GM12878 (cell line): Measurements from ENCODE around the gene FGD5.

ENCODE experiments used
- CTCF ChIP-seq, 3 experiments: IDR thresholded peaks in 2 of 3; conservative IDR thresholded peaks in 1 of 3; 2 replicates each; pipeline ENCODE4 v1.5.1; 2011; ENCODE audit warnings: low read depth in 3 of 3, low read length in 3 of 3, mild to moderate bottlenecking in 3 of 3, control low read depth in 2 of 3, moderate library complexity in 2 of 3, inconsistent platforms in 1 of 3, mixed read lengths in 1 of 3; ENCODE audit not compliant: control insufficient read depth in 2 of 3, insufficient read depth in 1 of 3; ENCODE audit errors: extremely low read depth in 1 of 3
- ETV6 ChIP-seq, 2 experiments: fragments of 450-650 bp in 1 of 2; IDR thresholded peaks in 1 of 2; conservative IDR thresholded peaks in 1 of 2; 2 replicates each; pipeline ENCODE4 v1.6.1; 2014; ENCODE audit warnings: antibody characterized with exemption in 1 of 2, borderline replicate concordance in 1 of 2, low read depth in 1 of 2, mild to moderate bottlenecking in 1 of 2, moderate library complexity in 1 of 2
- EZH2 ChIP-seq: IDR thresholded peaks from 2 replicates; pipeline ENCODE4 v1.6.1; 2012; ENCODE audit warnings: low read depth, mild to moderate bottlenecking, control low read depth, inconsistent platforms, low read length, borderline replicate concordance; ENCODE audit not compliant: control insufficient read depth
- FOS ChIP-seq: IDR thresholded peaks from 3 replicates; pipeline ENCODE4 v1.6.1; 2011; ENCODE audit warnings: borderline replicate concordance; ENCODE audit not compliant: insufficient read length; ENCODE audit errors: extremely low read depth
- MAX ChIP-seq: IDR thresholded peaks from 2 replicates; pipeline ENCODE4 v1.6.1; 2012; ENCODE audit warnings: low read depth, low read length, improper control_type of control experiment
- MYC ChIP-seq: IDR thresholded peaks from 2 replicates; pipeline ENCODE4 v1.6.1; 2011; ENCODE audit warnings: mild to moderate bottlenecking, low read length, moderate library complexity, inconsistent platforms; ENCODE audit not compliant: insufficient read depth, insufficient replicate concordance, insufficient read length, severe bottlenecking
- POLR2A ChIP-seq: IDR thresholded peaks from 2 replicates; pipeline ENCODE4 v1.6.1; 2011; ENCODE audit warnings: low read depth, mild to moderate bottlenecking, low read length
- RBBP5 ChIP-seq: fragments of 200-600 bp; sonication (generic); conservative IDR thresholded peaks from 2 replicates; pipeline ENCODE4 v1.6.1; 2016
- STAT1 ChIP-seq: fragments of 450-650 bp; conservative IDR thresholded peaks from 2 replicates; pipeline ENCODE4 v1.6.1; 2014; ENCODE audit warnings: antibody characterized with exemption, mild to moderate bottlenecking
- TARDBP ChIP-seq: IDR thresholded peaks from 2 replicates; pipeline ENCODE4 v1.6.1; 2016; ENCODE audit warnings: borderline replicate concordance
- TCF7 ChIP-seq: IDR thresholded peaks from 2 replicates; pipeline ENCODE4 v1.6.1; 2014; ENCODE audit warnings: antibody characterized with exemption, borderline replicate concordance
- USF1 ChIP-seq: IDR thresholded peaks from 2 replicates; pipeline ENCODE4 v1.6.1; 2011; ENCODE audit warnings: borderline replicate concordance, low read depth, mild to moderate bottlenecking, moderate library complexity, mixed read lengths, low read length; ENCODE audit not compliant: insufficient read depth; ENCODE audit errors: extremely low read length
- ZBED1 ChIP-seq: IDR thresholded peaks from 2 replicates; pipeline ENCODE4 v1.6.1; 2016; ENCODE audit warnings: borderline replicate concordance

GRCh38 chr3:14864131-14864530, 45.4 kb downstream of the FGD5 start:
- no peak for TF ChIP-seq CTCF (IDR thresholded peaks at IDR 0.05 in 2 of 3, conservative IDR thresholded peaks at IDR 0.05 in 1 of 3; ENCODE audit: control insufficient read depth in 2 of 3, extremely low read depth in 1 of 3, insufficient read depth in 1 of 3, low read depth in 3 of 3, low read length in 3 of 3)
- no peak for TF ChIP-seq ETV6 (conservative IDR thresholded peaks at IDR 0.05 in 1 of 2, IDR thresholded peaks at IDR 0.05 in 1 of 2; ENCODE audit: borderline replicate concordance in 1 of 2, low read depth in 1 of 2)
- TF ChIP-seq RBBP5, result no peak
- TF ChIP-seq MAX, result no peak
- TF ChIP-seq USF1, result no peak
- no peak for TF ChIP-seq FOS
- no peak for TF ChIP-seq TCF7
- no peak for TF ChIP-seq TARDBP
- TF ChIP-seq STAT1, result no peak
- TF ChIP-seq POLR2A, result no peak
- TF ChIP-seq MYC, result no peak
- TF ChIP-seq EZH2, result no peak
- TF ChIP-seq ZBED1, result no peak
